Duodenal mucosa (tissue), 2 donors: ENCODE data around the gene RPS27L.

Source experiments
- H3K27ac ChIP-seq: one replicate; pipeline ENCODE4 v1.7.0; 2013; ENCODE audit warnings: low read depth, low read length
- H3K27me3 ChIP-seq, 2 donors: one replicate each; pipeline ENCODE4 v1.7.0; 2013; ENCODE audit warnings: low read length in 2 of 2, control low read depth in 1 of 2; ENCODE audit not compliant: insufficient read depth in 2 of 2, control insufficient read depth in 1 of 2
- H3K36me3 ChIP-seq, 2 donors: one replicate each; pipeline ENCODE4 v1.7.0; 2013; ENCODE audit warnings: low read length in 2 of 2, control low read depth in 1 of 2; ENCODE audit not compliant: insufficient read depth in 2 of 2, control insufficient read depth in 1 of 2
- H3K4me1 ChIP-seq, 2 donors: one replicate each; pipeline ENCODE4 v1.7.0; 2013; ENCODE audit warnings: low read length in 2 of 2, control low read depth in 1 of 2; ENCODE audit not compliant: insufficient read depth in 2 of 2, control insufficient read depth in 1 of 2
- H3K4me3 ChIP-seq, 2 donors: one replicate each; pipeline ENCODE4 v1.7.0; 2013; ENCODE audit warnings: low read length in 2 of 2, low read depth in 1 of 2
- H3K9ac ChIP-seq, 2 donors: one replicate each; pipeline ENCODE4 v1.7.0; 2013; ENCODE audit warnings: low read length in 2 of 2, low read depth in 1 of 2
- H3K9me3 ChIP-seq, 2 donors: one replicate each; pipeline ENCODE4 v1.7.0; 2013; ENCODE audit warnings: low read length in 2 of 2, control low read depth in 1 of 2; ENCODE audit not compliant: control insufficient read depth in 1 of 2

Gene RPS27L

GRCh38 chr15:63145426-63145825 lies 11.9 kb downstream of the RPS27L start:
- H3K27me3 ChIP-seq: no peaks in the 10 kb centered on the region

DNA sequence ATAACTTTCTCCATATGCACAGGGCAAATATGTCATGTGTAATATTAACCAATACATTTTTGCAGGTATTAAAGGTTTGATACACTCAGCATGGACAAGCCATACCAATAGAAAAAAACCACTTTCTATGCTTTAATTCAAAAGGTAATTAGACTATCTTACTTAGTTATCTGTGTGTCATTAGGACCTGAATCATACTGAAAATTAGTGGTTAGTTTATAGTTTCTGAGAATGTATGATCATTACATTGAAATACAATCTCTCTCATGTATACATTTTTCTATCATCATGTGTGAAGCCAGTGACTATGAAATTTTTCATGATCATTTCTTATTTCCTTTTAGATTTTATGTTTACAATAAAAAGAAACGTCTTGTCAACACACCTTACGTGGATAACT lies 16.3 kb downstream of the RPS27L start:
- no peaks in the 10 kb centered on the region for H3K27me3 ChIP-seq
- no peak overlapping the region for H3K27ac ChIP-seq
- peaks cover 0 to 9% of the 10 kb centered on the region in 2 donors for H3K36me3 ChIP-seq
- H3K4me3 ChIP-seq: no peak overlapping the region
- no peaks in the 10 kb centered on the region for H3K9me3 ChIP-seq
- no peaks in the 10 kb centered on the region for H3K4me1 ChIP-seq
- H3K9ac ChIP-seq: no peak overlapping the region

More at GRCh38 chr15:63145426-63145825, 11.9 kb downstream of the RPS27L start:
- Histone ChIP-seq H3K4me1 (no peaks in the 10 kb centered on the region), H3K9me3 (no peaks in the 10 kb centered on the region), H3K36me3 (peaks cover 0 to 19% of the 10 kb centered on the region in 2 donors), H3K27ac (no peak overlapping the region), H3K9ac (no peak overlapping the region), H3K4me3 (no peak overlapping the region)

DNA sequence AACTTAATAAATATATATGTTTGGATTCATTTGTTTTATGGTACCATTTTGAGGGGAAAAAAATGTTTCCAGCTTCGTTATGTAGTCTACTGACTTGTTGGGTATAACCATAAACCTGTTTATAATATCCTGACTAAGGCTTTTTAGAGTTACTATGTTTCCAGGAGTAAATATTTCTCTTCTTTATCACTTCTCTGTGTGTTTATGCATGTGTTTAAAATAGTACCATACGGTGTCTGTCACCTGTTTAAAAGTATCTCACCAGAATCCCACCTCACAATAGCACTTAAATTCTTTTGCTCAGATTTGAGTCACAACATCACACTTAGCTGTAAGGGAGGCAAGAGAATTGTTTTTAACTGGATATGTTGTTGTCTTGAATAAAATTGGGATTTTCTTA lies 20.5 kb downstream of the RPS27L start:
- Histone ChIP-seq H3K36me3 (peaks cover 0 to 13% of the 10 kb centered on the region in 2 donors), H3K27me3 (no peaks in the 10 kb centered on the region), H3K27ac (no peak overlapping the region), H3K4me3 (no peak overlapping the region), H3K4me1 (no peaks in the 10 kb centered on the region), H3K9ac (no peak overlapping the region), H3K9me3 (no peaks in the 10 kb centered on the region)

DNA sequence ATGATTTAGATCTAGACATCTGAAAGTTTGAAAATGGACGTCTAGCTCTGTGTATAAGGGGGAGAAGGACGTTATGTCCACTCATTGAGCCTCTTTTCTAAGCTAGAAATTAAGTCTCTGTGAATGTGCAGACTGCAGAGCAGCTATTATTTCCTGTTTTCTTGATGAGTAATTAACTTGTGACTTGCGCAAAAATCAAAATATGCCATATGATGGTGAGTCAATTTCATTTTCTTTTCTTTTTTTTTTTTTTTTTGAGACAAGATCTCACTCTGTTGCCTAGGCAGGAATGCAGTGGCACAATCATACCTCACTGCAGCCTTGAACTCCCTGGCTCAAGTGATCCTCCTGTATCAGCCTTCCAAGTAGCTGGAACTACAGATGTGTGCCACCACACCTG lies 21.5 kb downstream of the RPS27L start:
- no peak overlapping the region for H3K4me3 ChIP-seq
- H3K27ac ChIP-seq: peak overlapping the region; percentile 5
- H3K9ac ChIP-seq: no peak overlapping the region
- no peaks in the 10 kb centered on the region for H3K9me3 ChIP-seq
- peaks cover 0 to 17% of the 10 kb centered on the region in 2 donors for H3K36me3 ChIP-seq
- no peaks in the 10 kb centered on the region for H3K4me1 ChIP-seq
- H3K27me3 ChIP-seq: no peaks in the 10 kb centered on the region

DNA sequence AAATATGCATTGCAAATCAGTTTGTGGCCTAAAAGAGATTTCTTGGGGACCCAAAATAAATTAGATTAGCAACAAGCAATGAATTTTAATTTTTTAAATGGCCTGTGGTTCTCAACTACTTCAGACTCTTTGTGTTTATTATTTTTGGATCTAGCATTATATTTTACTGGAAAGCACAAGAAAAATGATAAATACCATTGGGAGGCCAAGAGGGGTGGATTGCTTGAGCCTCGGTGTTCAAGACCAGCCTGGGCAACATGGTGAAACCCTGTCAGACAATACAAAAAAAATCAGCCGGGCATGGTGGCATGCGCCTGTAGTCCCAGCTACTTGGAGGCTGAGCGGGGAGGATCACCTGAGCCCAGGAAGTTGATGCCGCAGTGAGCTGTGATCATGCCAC lies 22.0 kb downstream of the RPS27L start:
- Histone ChIP-seq H3K36me3 (peaks cover 0 to 19% of the 10 kb centered on the region in 2 donors), H3K27me3 (no peaks in the 10 kb centered on the region), H3K9me3 (no peaks in the 10 kb centered on the region), H3K4me1 (no peaks in the 10 kb centered on the region), H3K27ac (no peak overlapping the region), H3K9ac (no peak overlapping the region), H3K4me3 (no peak overlapping the region)

DNA sequence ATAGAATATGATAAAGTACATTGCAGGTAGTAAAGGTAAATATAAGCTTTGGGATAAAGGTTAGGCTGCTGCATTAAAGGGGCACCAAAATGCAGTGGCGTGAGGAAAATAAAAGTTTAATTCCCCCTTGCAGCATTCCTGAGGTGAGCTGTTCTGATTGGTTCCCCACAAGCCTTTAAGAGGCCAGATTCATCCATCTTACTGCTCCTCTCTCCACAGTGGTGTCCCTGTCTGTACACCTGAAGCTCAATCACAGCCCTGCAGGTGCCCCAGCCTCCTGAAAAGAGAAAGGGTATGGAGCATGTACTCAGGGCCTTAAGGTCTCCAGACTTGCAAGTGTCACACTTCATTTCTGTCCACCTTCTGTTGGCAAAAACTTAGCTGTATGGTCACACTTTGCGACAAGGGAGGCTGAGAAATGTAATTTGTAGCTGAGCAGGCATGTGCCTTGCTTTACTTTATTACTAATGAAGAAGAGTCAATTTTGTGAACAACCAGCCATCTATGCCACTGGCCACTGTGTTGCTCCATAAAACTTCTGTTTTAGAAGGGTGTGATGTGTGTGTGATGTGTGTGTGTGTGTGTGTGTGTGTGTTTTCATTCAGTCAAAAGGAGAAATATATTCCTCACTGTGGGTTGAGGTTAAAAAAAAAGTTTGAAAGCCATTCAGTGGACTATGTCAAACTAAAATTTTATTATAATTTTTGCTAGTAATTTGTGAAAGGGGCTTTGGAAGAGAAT lies 22.9 kb downstream of the RPS27L start:
- Histone ChIP-seq H3K27ac (no peak overlapping the region), H3K9me3 (no peaks in the 10 kb centered on the region), H3K4me1 (no peaks in the 10 kb centered on the region), H3K4me3 (no peak overlapping the region), H3K36me3 (peaks cover 0 to 26% of the 10 kb centered on the region in 2 donors), H3K9ac (no peak overlapping the region), H3K27me3 (no peaks in the 10 kb centered on the region)

DNA sequence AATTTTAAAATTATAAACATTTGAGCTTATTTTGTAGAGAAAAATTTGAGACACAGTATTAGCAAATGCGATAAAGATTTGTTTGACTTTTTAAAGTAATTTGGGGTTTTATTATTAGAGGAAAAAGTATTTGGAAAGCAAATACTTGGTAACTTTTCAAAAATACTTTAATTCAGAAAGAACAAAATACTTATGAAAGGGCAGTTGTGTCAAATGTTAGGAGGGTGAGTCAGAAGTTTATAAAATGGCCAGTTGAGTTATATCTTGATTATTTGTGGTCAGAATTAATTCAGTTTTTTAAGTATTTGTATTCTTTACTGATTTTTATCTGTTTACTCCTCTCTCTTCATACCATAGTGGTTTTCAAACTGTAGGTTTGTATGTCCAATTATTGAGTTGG lies 23.5 kb downstream of the RPS27L start:
- no peaks in the 10 kb centered on the region for H3K4me1 ChIP-seq
- no peak overlapping the region for H3K27ac ChIP-seq
- no peak overlapping the region for H3K9ac ChIP-seq
- H3K36me3 ChIP-seq: peaks cover 0 to 26% of the 10 kb centered on the region in 2 donors
- no peaks in the 10 kb centered on the region for H3K9me3 ChIP-seq
- H3K4me3 ChIP-seq: no peak overlapping the region
- no peaks in the 10 kb centered on the region for H3K27me3 ChIP-seq

GRCh38 chr15:63126726-63127125 lies 30.6 kb downstream of the RPS27L start:
- Histone ChIP-seq H3K9me3 (no peaks in the 10 kb centered on the region), H3K4me1 (peaks cover 0 to 5% of the 10 kb centered on the region in 2 donors), H3K27me3 (no peaks in the 10 kb centered on the region), H3K36me3 (peaks cover 0 to 31% of the 10 kb centered on the region in 2 donors), H3K9ac (no peak overlapping the region), H3K4me3 (no peak overlapping the region), H3K27ac (no peak overlapping the region)

DNA sequence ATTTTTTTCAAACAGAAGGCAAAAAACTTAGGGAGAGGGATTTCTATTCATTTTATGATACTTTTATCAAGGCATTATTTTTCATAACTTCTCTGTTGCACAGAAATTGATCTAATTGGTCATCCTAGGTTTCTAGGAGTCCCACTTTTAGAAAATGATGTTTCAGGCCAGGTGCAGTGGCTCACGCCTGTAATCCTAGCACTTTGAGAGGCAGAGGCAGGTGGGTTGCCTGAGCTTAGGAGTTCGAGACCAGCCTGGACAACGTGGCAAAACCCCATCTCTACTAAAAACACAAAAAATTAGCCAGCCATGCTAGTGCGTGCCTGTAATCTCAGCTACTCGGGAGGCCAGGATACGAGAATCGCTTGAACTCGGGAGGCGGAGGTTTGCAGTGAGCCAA lies 32.8 kb downstream of the RPS27L start:
- Histone ChIP-seq H3K9ac (no peak overlapping the region), H3K36me3 (peaks cover 0 to 15% of the 10 kb centered on the region in 2 donors), H3K4me3 (no peak overlapping the region), H3K4me1 (peaks cover 5% of the 10 kb centered on the region in 2 donors), H3K9me3 (peaks cover 4 to 5% of the 10 kb centered on the region in 2 donors), H3K27me3 (no peaks in the 10 kb centered on the region), H3K27ac (no peak overlapping the region)

GRCh38 chr15:63122002-63122875 lies 35.0 kb downstream of the RPS27L start:
- Histone ChIP-seq H3K4me3 (peak overlapping the region; percentile 74 to 82), H3K4me1 (peaks cover 5% of the 10 kb centered on the region in 2 donors), H3K9ac (peak overlapping the region; percentile 52 to 87), H3K27me3 (no peaks in the 10 kb centered on the region), H3K9me3 (peaks cover 4 to 9% of the 10 kb centered on the region in 2 donors), H3K27ac (peak overlapping the region; percentile 93), H3K36me3 (peaks cover 0 to 5% of the 10 kb centered on the region in 2 donors)
